ENCODE data around the gene ATP8A2. TPM values are rescaled to one million over a fixed set of nuclear protein-coding genes. Genes with fewer than 3 reads are reported as not detected.

Gene ATP8A2
- total RNA-seq, 2 experiments from 2014 or later, result 0.22 to 0.24 TPM

DNA sequence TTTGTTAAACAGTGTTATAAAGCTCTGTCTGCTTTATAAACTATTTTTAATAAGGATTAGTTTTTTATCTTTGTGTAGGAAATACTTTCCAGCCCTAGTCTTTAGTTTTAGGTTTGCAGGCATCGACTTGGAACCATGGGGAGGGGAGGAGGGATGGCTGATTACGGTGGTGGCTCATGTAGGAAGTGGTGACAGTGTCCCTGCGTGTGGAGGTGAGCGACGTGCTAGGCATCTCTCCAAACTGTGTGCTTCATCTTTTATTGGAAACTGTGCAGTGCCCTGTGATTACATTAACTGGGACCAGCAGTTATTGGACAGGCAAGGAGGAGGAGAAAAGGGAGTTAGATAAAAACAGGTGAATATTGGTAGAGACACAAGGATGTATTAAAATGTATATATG is 203.8 kb downstream of the ATP8A2 start:
- H3K9me3 Mint-ChIP-seq, result no peaks in the 10 kb centered on the region
- no peak for DNase-seq

DNA sequence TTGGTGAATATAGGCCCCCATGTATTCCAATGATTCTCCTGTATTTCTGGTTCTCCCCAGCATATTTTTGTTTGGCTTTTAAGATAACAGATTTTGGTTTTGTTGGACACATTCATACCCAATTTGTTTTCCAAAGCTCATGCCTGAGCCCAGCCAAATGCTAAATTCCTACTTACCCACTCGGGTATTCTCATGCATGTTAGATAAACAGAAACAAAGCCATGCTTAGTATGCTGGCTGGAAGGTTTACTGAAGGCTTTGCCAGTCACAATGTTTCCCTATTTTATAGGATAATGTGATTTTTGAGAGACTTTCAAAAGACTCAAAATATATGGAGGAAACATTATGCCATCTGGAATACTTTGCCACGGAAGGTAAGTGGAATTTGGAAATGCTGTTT is 206.8 kb downstream of the ATP8A2 start:
- intact Hi-C loops (cut with micrococcal nuclease), result loop anchor here (10.0 kb wide), 1 partner anchor 166 kb away; no protein-coding TSS in a partner anchor
- peaks cover 17% of the 10 kb centered on the region for H3K27me3 Mint-ChIP-seq (ENCODE audit: low read depth)
- no peak overlapping the region for H3K27ac Mint-ChIP-seq
- no peak overlapping the region for H3K4me3 Mint-ChIP-seq
- H3K4me1 Mint-ChIP-seq (ENCODE audit: low read depth), result no peaks in the 10 kb centered on the region
- H3K36me3 Mint-ChIP-seq (ENCODE audit: low read depth), result no peaks in the 10 kb centered on the region
- H3K9me3 Mint-ChIP-seq, result no peaks in the 10 kb centered on the region
- DNase-seq, result no peak
- CTCF ChIA-PET, result no interaction called here

More for the DNA sequence above, 203.8 kb downstream of the ATP8A2 start:
- Mint-ChIP-seq H3K4me3 (no peak overlapping the region), H3K36me3 (ENCODE audit: low read depth) (no peaks in the 10 kb centered on the region), H3K27me3 (ENCODE audit: low read depth) (peaks cover 22% of the 10 kb centered on the region), H3K4me1 (ENCODE audit: low read depth) (no peaks in the 10 kb centered on the region), H3K27ac (no peak overlapping the region)
- intact Hi-C loops (cut with micrococcal nuclease), result loop anchor here (2.0 to 10.0 kb wide), 2 partner anchors 169 to 253 kb away; no protein-coding TSS in a partner anchor
- CTCF ChIA-PET, result interaction anchor here (1.6 to 2.0 kb wide), 3 partner anchors 462 to 496 kb away, joined by 5 to 16 read pairs (median 14); no protein-coding TSS in a partner anchor

DNA sequence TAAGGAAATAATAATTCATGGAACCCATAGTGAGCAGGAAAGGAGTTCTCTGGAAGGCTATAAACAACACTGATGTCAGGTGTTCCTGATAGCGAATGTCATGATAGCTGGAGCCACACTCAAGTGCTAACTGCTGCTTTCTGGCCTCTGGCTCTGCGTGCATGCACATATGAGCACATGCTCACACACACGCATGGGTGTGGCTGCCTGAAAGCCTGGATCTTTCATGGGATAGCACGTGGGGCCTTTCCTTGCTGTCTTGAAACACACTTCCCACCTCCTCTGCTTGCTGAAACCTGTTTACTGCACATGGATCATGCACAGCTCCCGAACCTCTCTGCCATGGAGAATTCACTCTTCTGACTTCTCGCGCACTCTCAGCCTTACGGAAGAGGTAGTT is 207.4 kb downstream of the ATP8A2 start:
- Mint-ChIP-seq H3K4me3 (no peak overlapping the region), H3K27me3 (ENCODE audit: low read depth) (peaks cover 13% of the 10 kb centered on the region), H3K4me1 (ENCODE audit: low read depth) (no peaks in the 10 kb centered on the region), H3K36me3 (ENCODE audit: low read depth) (no peaks in the 10 kb centered on the region), H3K27ac (no peak overlapping the region), H3K9me3 (no peaks in the 10 kb centered on the region)
- intact Hi-C loops (cut with micrococcal nuclease), result loop anchor here (10.0 kb wide), 1 partner anchor 166 kb away; no protein-coding TSS in a partner anchor
- CTCF ChIA-PET, result interaction anchor here (1.0 kb wide), 1 partner anchor 225 kb away, joined by 3 read pairs; no protein-coding TSS in a partner anchor
- DNase-seq, result no peak

DNA sequence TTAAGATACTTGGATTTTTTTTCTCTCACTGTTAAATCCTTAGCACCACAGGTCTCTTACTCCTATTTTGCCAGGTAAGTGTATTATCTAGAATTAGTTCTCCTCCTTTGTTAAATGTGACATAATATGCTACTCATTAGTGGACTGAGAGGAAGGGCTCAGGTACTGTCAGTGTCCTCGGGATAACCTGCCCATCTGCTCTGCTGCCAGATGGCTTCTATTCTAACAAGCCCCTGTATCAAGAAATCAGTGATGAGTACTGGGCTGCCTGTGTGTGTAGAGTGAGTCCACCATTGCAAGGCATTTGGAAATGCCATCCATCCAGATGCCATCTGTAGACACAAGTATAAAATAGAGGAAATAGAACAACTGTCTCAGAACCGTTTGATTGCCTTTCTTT is 209.6 kb downstream of the ATP8A2 start:
- peaks cover 11% of the 10 kb centered on the region for H3K27me3 Mint-ChIP-seq (ENCODE audit: low read depth)
- no peak overlapping the region for H3K4me3 Mint-ChIP-seq

DNA sequence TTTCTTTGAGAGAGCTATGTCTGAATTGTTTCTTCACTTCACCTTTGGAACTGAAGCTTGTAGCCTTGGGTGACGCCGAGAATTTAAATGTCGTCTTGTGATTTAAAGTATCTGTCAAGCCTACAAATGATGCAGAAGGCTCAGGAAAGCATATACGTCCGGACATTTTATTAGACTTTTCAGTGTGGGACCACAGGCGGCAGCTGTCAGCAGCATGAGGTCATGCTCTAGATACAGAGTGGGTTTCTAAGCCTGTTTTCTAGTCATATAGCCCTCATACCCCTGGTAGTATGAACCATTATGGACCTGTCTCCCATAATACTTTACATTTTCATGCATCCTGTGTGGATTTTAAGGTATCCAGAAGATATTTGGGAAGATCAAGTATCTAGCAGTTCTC is 212.3 kb downstream of the ATP8A2 start:
- intact Hi-C loops (cut with micrococcal nuclease), result no loop called here
- DNase-seq, result no peak
- Mint-ChIP-seq H3K4me3 (no peak overlapping the region), H3K4me1 (ENCODE audit: low read depth) (no peaks in the 10 kb centered on the region), H3K36me3 (ENCODE audit: low read depth) (no peaks in the 10 kb centered on the region), H3K27me3 (ENCODE audit: low read depth) (peaks cover 11% of the 10 kb centered on the region), H3K27ac (no peak overlapping the region), H3K9me3 (no peaks in the 10 kb centered on the region)
- CTCF ChIA-PET, result interaction anchor here (1.4 kb wide), 1 partner anchor 9 kb away, joined by 10 read pairs; no protein-coding TSS in a partner anchor

More for the DNA sequence above, 209.6 kb downstream of the ATP8A2 start:
- H3K36me3 Mint-ChIP-seq (ENCODE audit: low read depth), result no peaks in the 10 kb centered on the region
- H3K4me1 Mint-ChIP-seq (ENCODE audit: low read depth), result no peaks in the 10 kb centered on the region
- H3K27ac Mint-ChIP-seq, result no peak overlapping the region
- H3K9me3 Mint-ChIP-seq, result no peaks in the 10 kb centered on the region
- CTCF ChIA-PET, result no interaction called here
- intact Hi-C loops (cut with micrococcal nuclease), result no loop called here
- no peak for DNase-seq

DNA sequence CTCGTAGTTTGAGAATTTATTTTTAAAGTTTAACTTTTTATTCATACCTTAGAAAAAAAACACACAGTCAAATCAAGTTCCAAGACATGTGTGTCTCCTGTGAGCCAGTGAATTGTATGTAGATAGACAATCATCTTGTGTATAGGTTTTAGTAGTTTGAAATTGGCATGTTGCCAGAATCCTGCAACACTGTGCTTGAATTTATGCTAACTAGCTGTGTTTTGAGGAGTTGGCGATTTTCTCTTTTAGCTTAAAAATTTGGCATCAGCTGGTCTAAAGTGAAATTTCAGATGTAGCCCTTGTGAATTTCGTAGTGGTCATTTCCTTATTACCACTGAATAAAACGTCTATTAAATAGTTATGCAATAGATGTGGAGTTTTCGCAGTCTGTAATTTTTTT is 213.2 kb downstream of the ATP8A2 start:
- no peaks in the 10 kb centered on the region for H3K36me3 Mint-ChIP-seq (ENCODE audit: low read depth)
- H3K4me3 Mint-ChIP-seq, result no peak overlapping the region
- intact Hi-C loops (cut with micrococcal nuclease), result no loop called here
- no peak for DNase-seq
- no peaks in the 10 kb centered on the region for H3K4me1 Mint-ChIP-seq (ENCODE audit: low read depth)
- H3K27me3 Mint-ChIP-seq (ENCODE audit: low read depth), result peaks cover 14% of the 10 kb centered on the region
- no peak overlapping the region for H3K27ac Mint-ChIP-seq
- H3K9me3 Mint-ChIP-seq, result no peaks in the 10 kb centered on the region
- CTCF ChIA-PET, result interaction anchor here (1.4 kb wide), 1 partner anchor 10 kb away, joined by 10 read pairs; no protein-coding TSS in a partner anchor

DNA sequence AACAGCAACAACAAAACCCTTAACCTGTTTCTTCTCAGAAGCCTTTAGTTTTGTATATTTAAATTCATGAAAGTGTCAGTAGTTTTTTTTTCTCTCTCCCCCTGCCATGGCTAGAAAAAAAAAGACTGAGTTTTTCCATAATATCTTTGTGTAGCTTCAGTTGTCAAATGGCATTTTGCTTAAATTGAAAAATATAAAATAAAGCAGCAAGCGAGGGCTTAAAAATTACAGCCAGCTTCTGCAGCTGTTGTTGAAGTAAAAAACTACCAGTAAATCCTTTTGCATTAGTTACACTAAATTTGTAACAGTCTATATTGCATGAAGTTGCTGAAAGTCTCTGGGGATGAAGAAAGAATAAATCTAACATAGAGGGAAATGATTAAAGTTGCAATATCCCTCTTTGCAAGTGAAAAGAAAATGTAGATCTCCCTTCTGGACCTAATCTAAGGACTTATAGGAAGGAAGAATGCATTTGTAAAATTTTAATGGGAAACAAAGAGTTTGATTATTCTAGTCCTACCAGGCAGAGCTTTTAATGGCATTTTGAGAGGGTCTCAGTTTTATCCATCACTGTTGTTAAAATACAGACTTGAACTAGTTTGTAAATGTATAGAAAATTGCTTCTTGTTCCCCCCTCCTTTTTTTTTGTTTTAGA is 215.7 kb downstream of the ATP8A2 start:
- Mint-ChIP-seq H3K4me3 (no peak overlapping the region), H3K9me3 (peaks cover 4% of the 10 kb centered on the region), H3K36me3 (ENCODE audit: low read depth) (no peaks in the 10 kb centered on the region), H3K27ac (no peak overlapping the region), H3K4me1 (ENCODE audit: low read depth) (no peaks in the 10 kb centered on the region), H3K27me3 (ENCODE audit: low read depth) (peaks cover 19% of the 10 kb centered on the region)
- DNase-seq, result no peak
- CTCF ChIA-PET, result interaction anchor here (1.6 kb wide), 1 partner anchor 13 kb away, joined by 5 read pairs; no protein-coding TSS in a partner anchor
- intact Hi-C loops (cut with micrococcal nuclease), result no loop called here

DNA sequence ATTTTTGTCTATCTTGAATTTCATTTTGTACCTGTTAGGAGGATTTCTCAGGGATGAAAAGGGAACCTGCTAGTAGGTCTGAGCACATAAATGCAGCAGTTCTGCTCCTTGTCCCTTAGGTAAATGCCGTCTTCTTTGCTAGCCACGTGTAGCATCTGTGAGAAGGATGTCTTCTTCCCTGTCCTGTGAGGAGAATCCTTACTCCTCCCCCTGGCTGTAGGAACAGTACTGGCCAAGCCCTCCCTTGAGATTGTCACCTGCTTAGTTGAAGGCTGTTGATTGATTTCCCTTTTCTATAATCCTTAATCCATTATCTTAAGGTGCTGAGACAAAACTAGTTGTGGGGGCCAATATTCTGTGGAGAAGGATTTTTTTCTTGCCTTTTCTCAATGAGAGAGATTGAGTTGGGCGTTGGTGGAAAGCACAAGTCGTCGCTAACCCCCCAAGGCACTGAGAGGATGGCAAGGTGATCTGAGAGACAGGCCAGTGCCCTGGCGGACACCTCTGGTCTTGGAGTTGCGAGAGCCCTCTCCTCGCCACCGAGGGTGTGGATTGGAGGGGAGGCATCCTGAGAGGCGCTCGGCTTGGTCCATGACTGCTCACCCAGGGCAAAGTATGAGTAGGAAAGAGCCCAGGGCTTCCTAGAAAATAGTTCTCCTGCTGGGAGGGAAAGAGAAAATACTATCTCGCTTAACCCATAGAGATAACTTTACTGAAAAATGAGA is 216.7 kb downstream of the ATP8A2 start:
- intact Hi-C loops (cut with micrococcal nuclease), result no loop called here
- Mint-ChIP-seq H3K4me1 (ENCODE audit: low read depth) (no peaks in the 10 kb centered on the region), H3K27ac (no peak overlapping the region), H3K9me3 (peaks cover 4% of the 10 kb centered on the region), H3K4me3 (no peak overlapping the region), H3K36me3 (ENCODE audit: low read depth) (no peaks in the 10 kb centered on the region), H3K27me3 (ENCODE audit: low read depth) (peaks cover 27% of the 10 kb centered on the region)
- DNase-seq, result no peak
- CTCF ChIA-PET, result no interaction called here

DNA sequence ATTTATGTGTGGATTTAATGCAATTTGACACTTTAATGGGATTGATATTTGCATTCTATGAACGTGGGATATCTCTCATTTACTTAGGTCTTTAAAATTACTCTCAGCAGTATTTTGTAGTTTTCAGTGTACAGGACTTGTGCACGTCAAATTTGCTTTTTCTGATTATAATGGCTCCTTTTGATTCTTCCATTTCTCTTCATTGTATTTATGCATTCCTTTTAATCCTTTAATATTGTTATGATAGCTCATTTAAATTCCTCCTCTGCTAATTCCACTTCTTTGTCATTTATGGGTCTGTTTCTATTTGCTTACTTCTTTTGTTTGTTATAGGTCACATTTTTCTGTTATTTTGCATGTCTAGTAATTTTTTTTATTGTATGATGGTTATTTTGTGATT is 226.6 kb downstream of the ATP8A2 start:
- intact Hi-C loops (cut with micrococcal nuclease), result no loop called here
- Mint-ChIP-seq H3K4me3 (no peak overlapping the region), H3K27ac (no peak overlapping the region), H3K36me3 (ENCODE audit: low read depth) (no peaks in the 10 kb centered on the region), H3K27me3 (ENCODE audit: low read depth) (peaks cover 30% of the 10 kb centered on the region), H3K4me1 (ENCODE audit: low read depth) (no peaks in the 10 kb centered on the region), H3K9me3 (no peaks in the 10 kb centered on the region)
- CTCF ChIA-PET, result no interaction called here
- DNase-seq, result no peak

DNA sequence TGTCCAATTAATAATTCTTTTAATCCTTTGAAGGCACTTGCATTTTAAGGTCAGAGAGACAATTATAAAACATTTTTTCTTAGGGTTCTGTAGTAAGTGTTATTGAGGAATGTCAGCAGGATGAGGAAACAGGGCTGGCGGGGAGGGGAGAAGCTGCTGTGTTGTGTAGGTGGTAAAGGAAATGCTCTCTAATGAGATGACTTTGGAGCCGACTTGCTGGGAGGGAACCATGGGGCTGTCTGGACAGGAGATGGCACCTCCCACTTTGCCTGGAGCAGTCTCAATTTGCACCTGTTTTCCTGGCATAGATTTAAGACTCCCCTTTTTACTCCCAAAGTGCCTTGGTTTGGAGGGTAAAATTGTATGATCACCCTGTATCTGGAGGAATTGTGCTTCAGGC is 230.4 kb downstream of the ATP8A2 start:
- no peak for DNase-seq
- H3K27ac Mint-ChIP-seq, result no peak overlapping the region
- peaks cover 28% of the 10 kb centered on the region for H3K27me3 Mint-ChIP-seq (ENCODE audit: low read depth)
- H3K9me3 Mint-ChIP-seq, result no peaks in the 10 kb centered on the region
- H3K36me3 Mint-ChIP-seq (ENCODE audit: low read depth), result no peaks in the 10 kb centered on the region
- no peak overlapping the region for H3K4me3 Mint-ChIP-seq
- intact Hi-C loops (cut with micrococcal nuclease), result no loop called here
- CTCF ChIA-PET, result no interaction called here
- no peaks in the 10 kb centered on the region for H3K4me1 Mint-ChIP-seq (ENCODE audit: low read depth)

DNA sequence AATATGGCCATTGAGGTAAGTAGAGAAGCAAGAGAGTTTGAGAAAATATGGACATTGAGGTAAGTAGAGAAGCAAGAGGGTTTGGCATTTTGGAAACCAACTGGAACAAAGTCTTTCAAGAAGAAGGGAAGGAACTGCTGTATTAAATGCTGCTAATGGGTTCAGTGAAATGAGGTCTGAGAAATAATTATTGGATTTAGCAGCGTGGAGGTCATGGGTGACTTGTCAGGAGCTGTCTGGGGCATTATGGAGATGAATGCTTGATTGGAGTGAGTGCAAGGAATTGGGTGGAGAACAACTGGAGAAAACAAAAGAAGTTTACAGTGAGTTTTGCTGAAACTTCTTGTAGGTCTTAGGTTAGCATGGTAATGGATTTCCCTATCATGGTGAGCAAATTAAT is 232.3 kb downstream of the ATP8A2 start:
- CTCF ChIA-PET, result no interaction called here
- Mint-ChIP-seq H3K36me3 (ENCODE audit: low read depth) (no peaks in the 10 kb centered on the region), H3K4me3 (no peak overlapping the region), H3K27me3 (ENCODE audit: low read depth) (peaks cover 23% of the 10 kb centered on the region), H3K9me3 (no peaks in the 10 kb centered on the region), H3K4me1 (ENCODE audit: low read depth) (no peaks in the 10 kb centered on the region), H3K27ac (no peak overlapping the region)
- intact Hi-C loops (cut with micrococcal nuclease), result no loop called here
- no peak for DNase-seq

DNA sequence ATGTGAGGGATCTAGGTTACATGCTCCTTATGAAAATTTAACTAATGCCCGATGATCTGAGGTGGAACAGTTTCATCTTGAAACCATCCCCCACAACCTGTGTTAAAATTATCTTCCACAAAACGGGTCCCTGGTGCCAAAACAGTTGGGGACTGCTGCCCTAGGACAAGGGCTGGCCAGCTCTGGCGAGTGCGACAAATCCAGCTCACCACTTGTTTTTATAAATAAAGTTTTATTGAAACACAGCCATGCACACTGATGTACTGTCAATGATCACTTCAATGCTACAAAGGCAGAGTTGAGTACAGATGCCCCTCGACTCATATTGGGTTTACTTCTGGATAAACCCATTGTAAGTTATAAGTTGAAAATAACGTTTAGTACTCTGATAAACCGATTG is 235.3 kb downstream of the ATP8A2 start:
- intact Hi-C loops (cut with micrococcal nuclease), result no loop called here
- no peaks in the 10 kb centered on the region for H3K36me3 Mint-ChIP-seq (ENCODE audit: low read depth)
- peaks cover 5% of the 10 kb centered on the region for H3K9me3 Mint-ChIP-seq
- CTCF ChIA-PET, result no interaction called here
- no peak overlapping the region for H3K27ac Mint-ChIP-seq
- no peaks in the 10 kb centered on the region for H3K4me1 Mint-ChIP-seq (ENCODE audit: low read depth)
- H3K27me3 Mint-ChIP-seq (ENCODE audit: low read depth), result peaks cover 21% of the 10 kb centered on the region
- DNase-seq, result no peak
- H3K4me3 Mint-ChIP-seq, result no peak overlapping the region

DNA sequence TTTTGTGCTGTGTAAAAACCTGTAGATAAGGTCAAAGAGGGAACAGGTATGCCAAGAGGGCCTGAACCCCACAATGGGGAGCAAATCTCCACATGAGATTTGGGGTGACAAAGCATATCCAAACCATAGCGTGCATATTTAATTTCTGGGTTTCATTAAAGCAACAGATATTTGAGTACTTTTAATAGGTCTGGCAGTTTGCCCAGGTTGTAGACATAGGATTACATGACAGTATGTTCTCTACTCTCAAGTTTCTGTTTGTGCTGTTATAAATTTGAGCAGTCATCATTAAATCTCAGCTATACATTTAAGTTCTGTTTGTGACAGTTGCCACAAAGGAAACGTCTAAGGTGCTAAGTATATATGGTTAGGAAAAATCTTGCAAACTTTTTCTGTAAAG is 236.4 kb downstream of the ATP8A2 start:
- CTCF ChIA-PET, result interaction anchor here (0.7 kb wide), 1 partner anchor 22 kb away, joined by 4 read pairs; no protein-coding TSS in a partner anchor
- Mint-ChIP-seq H3K9me3 (peaks cover 5% of the 10 kb centered on the region), H3K4me1 (ENCODE audit: low read depth) (no peaks in the 10 kb centered on the region), H3K27me3 (ENCODE audit: low read depth) (peaks cover 17% of the 10 kb centered on the region), H3K27ac (no peak overlapping the region), H3K36me3 (ENCODE audit: low read depth) (no peaks in the 10 kb centered on the region), H3K4me3 (no peak overlapping the region)
- no peak for DNase-seq
- intact Hi-C loops (cut with micrococcal nuclease), result no loop called here

All from activated naive CD4-positive, alpha-beta T cell treated with anti-CD3 and anti-CD28 coated beads for 36 hours (primary cell).